H1 (cell line): ENCODE data around the gene CD72. TPM values are rescaled to one million over a fixed set of nuclear protein-coding genes. Genes with fewer than 3 reads are reported as not detected.

Experiments
- ASH2L ChIP-seq: fragments of 200-600, 300-600 bp; sonication (generic); IDR thresholded peaks from one replicate; pipeline ENCODE4 v1.7.1; 2017; ENCODE audit warnings: low read length
- ATF3 ChIP-seq: IDR thresholded peaks from 2 replicates; pipeline ENCODE4 v1.6.1; 2011; ENCODE audit warnings: low read depth, mild to moderate bottlenecking, low read length; ENCODE audit not compliant: insufficient read depth
- BRCA1 ChIP-seq: IDR thresholded peaks from 2 replicates; pipeline ENCODE4 v1.6.1; 2012; ENCODE audit warnings: low read depth, low read length, improper control_type of control experiment
- CBX5 ChIP-seq: fragments of 300-800, 300-1000 bp; sonication (generic); IDR thresholded peaks from 2 replicates; pipeline ENCODE4 v1.7.1; 2016; ENCODE audit warnings: antibody characterized with exemption, low read length, low read depth
- CREB1 ChIP-seq: IDR thresholded peaks from 2 replicates; pipeline ENCODE4 v1.6.1; 2012; ENCODE audit warnings: inconsistent platforms
- CTBP2 ChIP-seq: IDR thresholded peaks from 2 replicates; pipeline ENCODE4 v1.7.0; 2011; ENCODE audit warnings: borderline replicate concordance, mild to moderate bottlenecking, moderate library complexity, mixed read lengths, low read length; ENCODE audit not compliant: insufficient read depth, insufficient read length
- CTCF ChIP-seq, 3 experiments: IDR thresholded peaks; 1 replicate in 2 of 3; 2 replicates in 1 of 3; pipeline versions ENCODE4 v1.5.1 to v1.6.1; 2011; ENCODE audit warnings: low read length in 3 of 3, mild to moderate bottlenecking in 3 of 3, inconsistent platforms in 2 of 3, low read depth in 1 of 3, moderate library complexity in 1 of 3; ENCODE audit not compliant: insufficient read depth in 1 of 3; ENCODE audit errors: control extremely low read depth in 1 of 3
- EP300 ChIP-seq, 2 experiments: IDR thresholded peaks; 1 replicate in 1 of 2; 2 replicates in 1 of 2; pipeline ENCODE4 v1.6.1; 2011 to 2012; ENCODE audit warnings: low read depth in 2 of 2, low read length in 2 of 2, mild to moderate bottlenecking in 2 of 2, borderline replicate concordance in 1 of 2, inconsistent platforms in 1 of 2, moderate library complexity in 1 of 2
- HDAC6 ChIP-seq: IDR thresholded peaks from one replicate; pipeline ENCODE4 v1.7.1; 2012; ENCODE audit warnings: low read depth, mild to moderate bottlenecking, inconsistent platforms, low read length, moderate library complexity
- KDM5A ChIP-seq: fragments of 200-600 bp; IDR thresholded peaks from 2 replicates; pipeline ENCODE4 v1.7.1; 2012; ENCODE audit warnings: mild to moderate bottlenecking, low read length, inconsistent platforms, mixed read lengths
- NANOG ChIP-seq: IDR thresholded peaks from 2 replicates; pipeline ENCODE4 v1.6.1; 2011; ENCODE audit warnings: low read length, low read depth, mild to moderate bottlenecking, inconsistent platforms; ENCODE audit not compliant: insufficient read depth, poor library complexity, severe bottlenecking
- NRF1 ChIP-seq: IDR thresholded peaks from 2 replicates; pipeline ENCODE4 v1.6.1; 2011; ENCODE audit warnings: mild to moderate bottlenecking, low read depth, low read length, improper control_type of control experiment
- PHF8 ChIP-seq: fragments of 200-600 bp; sonication (generic); conservative IDR thresholded peaks from 2 replicates; pipeline ENCODE4 v1.7.1; 2012; ENCODE audit warnings: low read depth, mild to moderate bottlenecking, inconsistent platforms, low read length, moderate library complexity
- RAD21 ChIP-seq, 2 experiments: IDR thresholded peaks in 1 of 2; conservative IDR thresholded peaks in 1 of 2; 2 replicates each; pipeline ENCODE4 v1.6.1; 2011; ENCODE audit warnings: low read depth in 2 of 2, low read length in 2 of 2, improper control_type of control experiment in 1 of 2, inconsistent platforms in 1 of 2, mild to moderate bottlenecking in 1 of 2, moderate library complexity in 1 of 2
- RFX5 ChIP-seq: IDR thresholded peaks from 2 replicates; pipeline ENCODE4 v1.6.1; 2011; ENCODE audit warnings: low read depth, low read length, improper control_type of control experiment, borderline replicate concordance
- RXRA ChIP-seq: IDR thresholded peaks from 2 replicates; pipeline ENCODE4 v1.6.1; 2011; ENCODE audit warnings: low read depth, mild to moderate bottlenecking, low read length, moderate library complexity; ENCODE audit not compliant: insufficient read depth
- SIRT6 ChIP-seq: IDR thresholded peaks from one replicate; pipeline ENCODE4 v1.7.1; 2012; ENCODE audit warnings: low read length, inconsistent platforms
- TBP ChIP-seq: IDR thresholded peaks from 2 replicates; pipeline ENCODE4 v1.6.1; 2011; ENCODE audit warnings: low read depth, low read length, improper control_type of control experiment
- TCF12 ChIP-seq: IDR thresholded peaks from 2 replicates; pipeline ENCODE4 v1.6.1; 2011; ENCODE audit warnings: low read depth, mild to moderate bottlenecking, low read length
- TEAD4 ChIP-seq: IDR thresholded peaks from 2 replicates; pipeline ENCODE4 v1.6.1; 2012; ENCODE audit warnings: low read depth, low read length, inconsistent platforms, mixed read lengths
- YY1 ChIP-seq: IDR thresholded peaks from 2 replicates; pipeline ENCODE4 v1.6.1; 2011; ENCODE audit warnings: low read depth, mild to moderate bottlenecking, low read length
- polyA plus RNA-seq, 7 experiments: library from polyadenylated mRNA; depleted of rRNA in 3 of 7; stranded (reverse) in 5 of 7; unstranded in 2 of 7; fragments of >200 nt in 5 of 7; fragments of 200-250 nt in 2 of 7; gene quantifications; 1 replicate in 5 of 7; 2 replicates in 1 of 7; 4 replicates in 1 of 7; pipeline versions ENCODE4 v1.2.1 to v1.2.3, GENCODE V29; 2011 to 2013; ENCODE audit warnings: missing spikeins in 2 of 7, mixed read lengths in 2 of 7
- total RNA-seq: library from RNA; stranded (reverse); fragmentation: NEBNext Ultra II Directional; extraction: Animal tissue kit (Norgen Biotek cat#: 25700); gene quantifications from 2 replicates; pipeline ENCODE4 v1.2.1, GENCODE V29; 2021

Gene CD72
- total and polyA plus RNA-seq, 2 of the 8 experiments (the other 6 are each of a cell fraction or from before 2014, with no cell fraction given), result 4.0 to 4.5 TPM

- TF ChIP-seq TBP, result no peak
- peak; percentile 95 for TF ChIP-seq PHF8
- TF ChIP-seq NANOG, result no peak
- TF ChIP-seq CTBP2, result no peak
- no peak for TF ChIP-seq SIRT6
- TF ChIP-seq RAD21 (IDR thresholded peaks at IDR 0.05 in 1 of 2, conservative IDR thresholded peaks at IDR 0.05 in 1 of 2; ENCODE audit: low read depth in 2 of 2, low read length in 2 of 2), result peak; percentile 55 to 69; a peak in 3 of 4 replicates
- no peak for TF ChIP-seq ATF3
- TF ChIP-seq TCF12, result no peak
- no peak for TF ChIP-seq EP300 (IDR thresholded peaks at IDR 0.05; ENCODE audit: borderline replicate concordance in 1 of 2, low read depth in 2 of 2, low read length in 2 of 2)
- no peak for TF ChIP-seq BRCA1
- no peak for TF ChIP-seq TEAD4
- no peak for TF ChIP-seq CREB1
- TF ChIP-seq CBX5, result no peak
- no peak for TF ChIP-seq KDM5A
- TF ChIP-seq RFX5, result no peak
- peak; percentile 64 to 71 (median 64) for TF ChIP-seq CTCF (IDR thresholded peaks at IDR 0.05; ENCODE audit: control extremely low read depth in 1 of 3, insufficient read depth in 1 of 3, low read depth in 1 of 3, low read length in 3 of 3)
- no peak for TF ChIP-seq RXRA
- peak; percentile 73 for TF ChIP-seq NRF1
- peak; percentile 77 for TF ChIP-seq ASH2L
- TF ChIP-seq YY1, result peak; percentile 84
- TF ChIP-seq HDAC6, result no peak
These were observed 40.1 kb upstream of the CD72 start, which contains the start of gene CCDC107 (continued) for GRCh38 chr9:35658137-35658967.
